H1 (cell line): ENCODE results near the gene GNAL.

Experiments used
- ASH2L ChIP-seq: fragments of 200-600, 300-600 bp; sonication (generic); IDR thresholded peaks from one replicate; pipeline ENCODE4 v1.7.1; 2017; ENCODE audit warnings: low read length
- CREB1 ChIP-seq: IDR thresholded peaks from 2 replicates; pipeline ENCODE4 v1.6.1; 2012; ENCODE audit warnings: inconsistent platforms
- GABPA ChIP-seq: IDR thresholded peaks from 2 replicates; pipeline ENCODE4 v1.6.1; 2011; ENCODE audit warnings: mild to moderate bottlenecking, low read length, moderate library complexity, borderline replicate concordance; ENCODE audit not compliant: insufficient read depth
- POLR2A ChIP-seq, 2 experiments: IDR thresholded peaks; 1 replicate in 1 of 2; 2 replicates in 1 of 2; pipeline ENCODE4 v1.6.1; 2011; ENCODE audit warnings: low read depth in 2 of 2, low read length in 2 of 2, mild to moderate bottlenecking in 2 of 2; ENCODE audit errors: control extremely low read depth in 1 of 2
- RAD21 ChIP-seq, 2 experiments: IDR thresholded peaks in 1 of 2; conservative IDR thresholded peaks in 1 of 2; 2 replicates each; pipeline ENCODE4 v1.6.1; 2011; ENCODE audit warnings: low read depth in 2 of 2, low read length in 2 of 2, improper control_type of control experiment in 1 of 2, inconsistent platforms in 1 of 2, mild to moderate bottlenecking in 1 of 2, moderate library complexity in 1 of 2
- SIX5 ChIP-seq: IDR thresholded peaks from 2 replicates; pipeline ENCODE4 v1.6.1; 2011; ENCODE audit warnings: mild to moderate bottlenecking, low read depth, low read length
- SP4 ChIP-seq: IDR thresholded peaks from 2 replicates; pipeline ENCODE4 v1.6.1; 2012; ENCODE audit warnings: low read length, inconsistent platforms
- TAF1 ChIP-seq: IDR thresholded peaks from 2 replicates; pipeline ENCODE4 v1.6.1; 2011; ENCODE audit warnings: mild to moderate bottlenecking, low read depth, low read length
- TF ChIP-seq, protein P1 (sequence below), 3 experiments: IDR thresholded peaks; 1 replicate in 2 of 3; 2 replicates in 1 of 3; pipeline versions ENCODE4 v1.5.1 to v1.6.1; 2011; ENCODE audit warnings: low read length in 3 of 3, mild to moderate bottlenecking in 3 of 3, inconsistent platforms in 2 of 3, low read depth in 1 of 3, moderate library complexity in 1 of 3; ENCODE audit not compliant: insufficient read depth in 1 of 3; ENCODE audit errors: control extremely low read depth in 1 of 3

DNA sequence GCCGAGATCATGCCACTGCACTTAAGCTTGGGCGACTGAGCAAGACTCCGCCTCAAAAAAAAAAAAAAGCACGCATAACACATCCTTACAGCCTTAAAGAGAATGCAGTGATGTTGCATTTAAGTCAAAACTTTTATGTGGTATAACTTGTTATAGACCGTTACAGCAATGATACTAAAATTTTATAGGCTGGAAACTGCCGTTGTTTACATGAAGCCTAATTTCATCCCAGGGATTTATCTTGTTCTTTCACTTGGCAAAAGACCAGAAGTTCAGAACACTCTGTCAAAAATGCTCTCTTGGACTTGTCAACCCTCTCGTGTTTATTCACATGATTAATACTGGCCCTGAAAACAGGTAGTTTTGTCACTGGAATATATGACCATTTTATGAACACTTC is 7.4 kb downstream of the GNAL start:
- TF ChIP-seq, protein P1, sequence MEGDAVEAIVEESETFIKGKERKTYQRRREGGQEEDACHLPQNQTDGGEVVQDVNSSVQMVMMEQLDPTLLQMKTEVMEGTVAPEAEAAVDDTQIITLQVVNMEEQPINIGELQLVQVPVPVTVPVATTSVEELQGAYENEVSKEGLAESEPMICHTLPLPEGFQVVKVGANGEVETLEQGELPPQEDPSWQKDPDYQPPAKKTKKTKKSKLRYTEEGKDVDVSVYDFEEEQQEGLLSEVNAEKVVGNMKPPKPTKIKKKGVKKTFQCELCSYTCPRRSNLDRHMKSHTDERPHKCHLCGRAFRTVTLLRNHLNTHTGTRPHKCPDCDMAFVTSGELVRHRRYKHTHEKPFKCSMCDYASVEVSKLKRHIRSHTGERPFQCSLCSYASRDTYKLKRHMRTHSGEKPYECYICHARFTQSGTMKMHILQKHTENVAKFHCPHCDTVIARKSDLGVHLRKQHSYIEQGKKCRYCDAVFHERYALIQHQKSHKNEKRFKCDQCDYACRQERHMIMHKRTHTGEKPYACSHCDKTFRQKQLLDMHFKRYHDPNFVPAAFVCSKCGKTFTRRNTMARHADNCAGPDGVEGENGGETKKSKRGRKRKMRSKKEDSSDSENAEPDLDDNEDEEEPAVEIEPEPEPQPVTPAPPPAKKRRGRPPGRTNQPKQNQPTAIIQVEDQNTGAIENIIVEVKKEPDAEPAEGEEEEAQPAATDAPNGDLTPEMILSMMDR (IDR thresholded peaks at IDR 0.05; ENCODE audit: control extremely low read depth in 1 of 3, insufficient read depth in 1 of 3, low read depth in 1 of 3, low read length in 3 of 3): no peak
- TF ChIP-seq POLR2A (IDR thresholded peaks at IDR 0.05; ENCODE audit: control extremely low read depth in 1 of 2, low read depth in 2 of 2, low read length in 2 of 2): no peak
- TF ChIP-seq GABPA: no peak
- TF ChIP-seq TAF1: no peak
- no peak for TF ChIP-seq SP4
- no peak for TF ChIP-seq SIX5
- TF ChIP-seq ASH2L: no peak
- no peak for TF ChIP-seq RAD21 (IDR thresholded peaks at IDR 0.05 in 1 of 2, conservative IDR thresholded peaks at IDR 0.05 in 1 of 2; ENCODE audit: low read depth in 2 of 2, low read length in 2 of 2)
- TF ChIP-seq CREB1: no peak
